ENCODE measurements around the gene RNF157.
A peak's percentile ranks its signal among the peaks of the same experiment; 100 is the strongest.
"Not testable (repeated sequence)": the region's sequence is repeated elsewhere in the genome, so short reads cannot be mapped to it uniquely, and the experiment has no call there.

RNF157 gene

GRCh38 chr17:76186774-76187173 lies 53.5 kb downstream of the RNF157 start:
- not testable (repeated sequence) for DNase-seq

- no peak for DNase-seq
Measured at GRCh38 chr17:76184290-76184689, 56.0 kb downstream of the RNF157 start.

- DNase-seq = peak; percentile 86
Measured at GRCh38 chr17:76182016-76182764, 58.1 kb downstream of the RNF157 start.

- DNase-seq = no peak
Measured at GRCh38 chr17:76179496-76180467, 60.5 kb downstream of the RNF157 start.

GRCh38 chr17:76178124-76178523 lies 62.2 kb downstream of the RNF157 start:
- no peak for DNase-seq

GRCh38 chr17:76176701-76177574 lies 63.4 kb downstream of the RNF157 start:
- DNase-seq = no peak

GRCh38 chr17:76174037-76174436 lies 66.3 kb downstream of the RNF157 start:
- no peak for DNase-seq

GRCh38 chr17:76173474-76173873 lies 66.8 kb downstream of the RNF157 start:
- no peak for DNase-seq

- DNase-seq = no peak
Measured at GRCh38 chr17:76171706-76172105, 68.6 kb downstream of the RNF157 start.

GRCh38 chr17:76170114-76170513 lies 70.2 kb downstream of the RNF157 start:
- no peak for DNase-seq

- no peak for DNase-seq
Measured at GRCh38 chr17:76166906-76167305, 73.4 kb downstream of the RNF157 start.

GRCh38 chr17:76166168-76166567 lies 74.1 kb downstream of the RNF157 start:
- peak; percentile 43 for DNase-seq

- DNase-seq = no peak
Measured at GRCh38 chr17:76164331-76164730, 76.0 kb downstream of the RNF157 start.

- DNase-seq = no peak
Measured at GRCh38 chr17:76163919-76164318, 76.4 kb downstream of the RNF157 start.

GRCh38 chr17:76161619-76162266 lies 78.5 kb downstream of the RNF157 start:
- no peak for DNase-seq

GRCh38 chr17:76160896-76161528 lies 79.3 kb downstream of the RNF157 start:
- no peak for DNase-seq

GRCh38 chr17:76159157-76159556 lies 81.1 kb downstream of the RNF157 start:
- no peak for DNase-seq

- no peak for DNase-seq
Measured at GRCh38 chr17:76157759-76158158, 82.5 kb downstream of the RNF157 start.

- no peak for DNase-seq
Measured at GRCh38 chr17:76156662-76156991, 83.7 kb downstream of the RNF157 start.

- no peak for DNase-seq
Measured at GRCh38 chr17:76155988-76156661, 84.2 kb downstream of the RNF157 start.

Data from midbrain (tissue), 1 donor.